Activated CD4-positive, alpha-beta T cell treated with anti-CD3 and anti-CD28 coated beads, Interleukin-2, amount 50 U/mL, for 24 hours (primary cell): Measurements from ENCODE around the gene PLPP4.

Experiments used
- DNase-seq, 2 donors: peaks; one replicate each; pipeline ENCODE4 v3.0.0-alpha.2; 2020; ENCODE audit warnings: low read depth in 1 of 2, low spot score in 1 of 2

Gene PLPP4

GRCh38 chr10:120456143-120456625, 843 bp upstream of the PLPP4 start:
- DNase-seq, result no peak

- no peak for DNase-seq
Observed at GRCh38 chr10:120457431-120458172, 575 bp downstream of the PLPP4 start.

DNA sequence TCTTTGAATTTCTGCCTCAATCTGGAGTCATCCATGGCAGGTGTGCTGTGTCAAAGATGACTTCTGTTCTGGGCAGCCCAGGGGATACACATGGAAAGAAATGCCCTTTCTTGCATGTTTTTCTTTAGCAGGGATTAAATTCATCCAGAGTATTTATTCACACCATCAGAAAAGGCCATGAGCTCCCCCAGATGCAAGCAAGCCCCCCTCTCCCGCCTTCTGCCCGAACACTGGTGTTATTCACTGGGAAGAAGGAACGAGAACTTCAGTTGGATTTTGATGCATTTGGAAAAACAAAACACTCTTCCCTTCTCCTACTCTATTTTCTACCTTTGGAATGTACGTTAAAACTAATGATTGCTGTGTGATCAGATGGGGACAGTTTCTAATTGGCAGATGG, 1.4 kb downstream of the PLPP4 start:
- DNase-seq, result no peak

GRCh38 chr10:120459185-120459584, 2.2 kb downstream of the PLPP4 start:
- no peak for DNase-seq

GRCh38 chr10:120460186-120460585, 3.2 kb downstream of the PLPP4 start:
- DNase-seq, result no peak

- no peak for DNase-seq
Observed at GRCh38 chr10:120460776-120461175, 3.7 kb downstream of the PLPP4 start.

GRCh38 chr10:120462018-120462682, 5.1 kb downstream of the PLPP4 start:
- DNase-seq, result no peak

- DNase-seq, result no peak
Observed at GRCh38 chr10:120465138-120465537, 8.1 kb downstream of the PLPP4 start.

GRCh38 chr10:120466006-120466405, 9.0 kb downstream of the PLPP4 start:
- no peak for DNase-seq

DNA sequence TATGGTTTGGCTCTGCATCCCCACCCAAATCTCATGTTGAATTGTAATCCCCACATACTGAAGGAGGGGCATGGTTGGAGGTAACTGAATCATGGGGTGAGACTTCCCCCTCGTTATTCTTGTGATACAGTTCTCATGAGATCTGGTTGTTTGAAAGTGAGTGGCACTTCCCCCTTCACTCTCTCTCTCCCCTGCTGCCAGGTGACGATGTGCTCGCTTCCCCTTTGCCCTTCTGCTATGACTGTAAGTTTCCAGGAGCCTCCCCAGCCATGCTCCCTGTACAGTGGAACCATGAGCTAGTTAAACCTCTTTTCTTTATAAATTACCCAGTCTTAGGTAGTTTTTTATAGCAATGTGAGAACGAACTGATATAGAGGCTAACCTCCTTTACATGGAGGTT, 16.6 kb downstream of the PLPP4 start:
- no peak for DNase-seq

GRCh38 chr10:120474956-120475355, 17.9 kb downstream of the PLPP4 start:
- no peak for DNase-seq

GRCh38 chr10:120475844-120476791, 19.1 kb downstream of the PLPP4 start:
- no peak for DNase-seq

GRCh38 chr10:120477021-120477742, 20.2 kb downstream of the PLPP4 start:
- DNase-seq, result no peak

GRCh38 chr10:120477743-120478141, 20.7 kb downstream of the PLPP4 start:
- DNase-seq, result no peak

- no peak for DNase-seq
Observed at GRCh38 chr10:120478386-120478785, 21.4 kb downstream of the PLPP4 start.

GRCh38 chr10:120479506-120479905, 22.5 kb downstream of the PLPP4 start:
- DNase-seq, result no peak

DNA sequence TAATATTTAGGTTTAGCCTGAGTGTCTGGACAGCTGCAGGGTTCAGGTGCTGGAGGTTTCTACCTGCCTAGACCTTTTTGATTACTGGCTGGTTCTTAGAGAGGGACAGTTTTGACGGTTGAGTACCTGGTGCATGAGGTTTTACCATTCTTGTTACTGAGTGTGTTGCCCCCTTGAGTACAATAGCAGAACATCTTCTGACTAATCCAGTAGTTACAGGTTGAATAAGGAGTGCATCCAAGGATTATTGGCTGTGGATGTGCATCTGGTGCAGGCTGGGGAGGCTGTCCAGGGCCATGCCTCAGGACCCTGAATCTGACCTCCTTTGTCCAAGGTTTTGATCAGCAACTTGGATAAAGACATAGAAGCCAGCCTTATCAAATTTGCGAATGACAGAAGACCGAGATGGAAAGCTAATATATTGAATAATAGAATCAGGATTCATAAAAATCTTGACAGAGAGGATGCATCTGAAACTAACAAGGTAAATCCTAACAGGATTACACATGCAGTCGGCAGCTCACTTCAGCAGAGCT, 23.1 kb downstream of the PLPP4 start:
- DNase-seq, result no peak

DNA sequence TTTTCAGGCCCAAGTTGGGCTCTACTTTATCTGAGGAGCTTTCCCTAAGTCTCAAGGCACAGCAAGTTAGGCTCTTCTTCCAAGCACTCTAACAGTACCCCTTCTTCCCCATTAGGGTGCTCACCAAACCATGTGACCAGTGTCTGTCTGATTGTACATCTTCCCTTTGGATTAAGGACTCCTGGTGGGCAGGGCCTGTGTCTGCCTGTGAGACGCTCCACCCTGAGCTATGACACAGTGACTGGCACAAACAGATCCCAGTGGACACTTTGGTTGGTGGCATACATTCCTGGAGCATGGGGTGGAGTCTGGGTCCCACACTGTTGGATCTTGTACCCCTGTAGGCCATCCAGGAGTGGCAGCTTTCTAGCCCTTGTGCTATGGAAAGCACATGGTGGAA, 23.8 kb downstream of the PLPP4 start:
- DNase-seq, result no peak

DNA sequence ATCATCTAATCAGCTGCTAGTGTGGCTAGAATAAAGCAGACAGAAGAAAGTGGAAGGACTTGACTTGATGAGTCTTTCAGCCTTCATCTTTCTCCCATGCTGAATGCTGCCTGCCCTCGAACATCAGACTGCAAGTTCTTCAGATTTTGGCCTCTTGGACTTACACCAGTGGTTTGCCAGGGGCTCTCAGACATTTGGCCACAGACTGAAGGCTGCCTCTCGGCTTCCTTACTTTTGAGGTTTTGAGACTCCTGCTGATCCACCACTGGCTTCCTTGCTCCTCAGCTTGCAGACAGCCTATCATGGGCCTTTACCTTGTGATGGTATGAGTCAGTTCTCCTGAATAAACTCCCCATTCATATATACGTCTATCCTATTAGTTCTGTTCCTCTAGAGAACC, 26.0 kb downstream of the PLPP4 start:
- DNase-seq, result no peak

DNA sequence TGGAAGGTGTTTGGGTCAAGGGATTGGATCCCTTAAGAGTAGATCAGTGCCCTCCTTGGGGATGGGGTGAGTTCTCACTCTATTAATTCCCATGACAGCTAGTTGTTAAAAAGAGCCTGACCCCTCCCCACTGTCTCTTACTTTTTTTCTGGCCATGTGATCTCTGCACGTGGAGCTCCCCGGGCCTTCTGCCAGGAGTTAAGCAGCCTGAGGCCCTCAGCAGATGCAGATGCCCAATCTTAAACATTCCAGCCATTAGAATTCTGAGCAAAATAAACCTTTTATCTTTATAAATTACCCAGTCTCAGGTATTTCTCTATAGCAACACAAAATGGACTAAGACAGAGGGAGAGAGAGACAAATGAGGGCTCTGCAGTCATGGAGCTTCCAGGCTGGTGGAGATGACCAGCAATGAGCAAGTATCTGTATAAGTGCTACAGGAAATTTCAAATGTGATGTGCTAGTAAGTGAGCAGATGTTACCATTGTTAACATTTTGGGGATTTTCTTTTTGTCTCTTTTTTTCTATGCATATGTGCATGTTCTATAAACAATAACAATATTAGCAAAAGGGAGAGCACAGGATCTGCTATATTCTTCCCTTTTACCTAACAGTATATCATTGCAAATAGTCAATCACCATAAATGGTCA, 26.7 kb downstream of the PLPP4 start:
- no peak for DNase-seq
